Ovary (tissue), 9 donors: ENCODE measurements around the gene IFT25. TPM values are rescaled to one million over a fixed set of nuclear protein-coding genes. Genes with fewer than 3 reads are reported as not detected.

Source experiments
- DNase-seq, 5 donors: peaks; one replicate each; pipeline ENCODE4 v3.0.0-alpha.2; 2019 to 2020
- H3K27ac ChIP-seq, 2 donors: fragments of 200-600 bp; one replicate each; pipeline versions ENCODE4 v1.5.1 to v1.8.0; 2019 to 2022
- H3K27me3 ChIP-seq: fragments of 200-600 bp; one replicate; pipeline ENCODE4 v1.8.0; 2022
- H3K36me3 ChIP-seq: fragments of 200-600 bp; sonication (generic); one replicate; pipeline ENCODE4 v1.5.1; 2019
- H3K4me1 ChIP-seq: one replicate; pipeline ENCODE4 v1.8.1; 2013; ENCODE audit warnings: mild to moderate bottlenecking, moderate library complexity; ENCODE audit not compliant: insufficient read depth
- H3K4me3 ChIP-seq: fragments of 200-600 bp; sonication (generic); one replicate; pipeline ENCODE4 v1.5.1; 2017
- H3K9me3 ChIP-seq, 2 donors: fragments of 200-600 bp in 1 of 2; sonication (generic) in 1 of 2; one replicate each; pipeline versions ENCODE4 v1.5.1 to v1.8.1; 2013 to 2019; ENCODE audit warnings: mild to moderate bottlenecking in 1 of 2, moderate library complexity in 1 of 2
- EP300 ChIP-seq: sonication (generic); formaldehyde crosslinking; IDR thresholded peaks from one replicate; pipeline ENCODE4 v1.6.1; 2017; ENCODE audit warnings: antibody characterized with exemption
- POLR2A ChIP-seq: fragments of 450-650 bp; IDR thresholded peaks from one replicate; pipeline ENCODE4 v1.6.1; 2017; ENCODE audit warnings: antibody characterized with exemption, mild to moderate bottlenecking, moderate library complexity
- WGBS, 3 donors: extraction: QIAGEN DNeasy Blood & Tissue Kit in 1 of 3; methylation state at CpG; one replicate each; pipeline versions ENCODE4 v1.1.5 to v1.1.7; 2013 to 2017; 5-methylcytosine and 5-hydroxymethylcytosine counted together
- intact Hi-C, 4 donors: fragments of 100-400 bp; cut with DNase I; formaldehyde crosslinking; loops; one replicate each; pipeline versions ENCODE4 v1.11.0 to v1.15.1; 2022 to 2023
- polyA plus RNA-seq, 2 donors: library from polyadenylated mRNA; stranded (reverse); fragments of 200-250 nt in 1 of 2; fragments of 350-450 nt in 1 of 2; fragmentation: Illumina TruSeq in 1 of 2; extraction: RNeasy Lipid Tissue Mini Kit (QIAGEN cat#74804) in 1 of 2; gene quantifications; one replicate each; pipeline ENCODE4 v1.2.3, GENCODE V29; 2013 to 2014
- total RNA-seq, 7 donors: library from RNA; depleted of rRNA in 2 of 7; stranded (reverse); fragments of >200 nt in 2 of 7; fragmentation: NEBNext Ultra II Directional in 3 of 7; extraction: Animal tissue kit (Norgen Biotek cat#: 25700) in 3 of 7; gene quantifications; one replicate each; pipeline versions ENCODE4 v1.1.0 to v1.2.4, GENCODE V29; 2016 to 2023
- TF ChIP-seq, protein P1 (sequence below), 3 donors: fragments of 450-650 bp in 2 of 3; fragments of 200-600 bp in 1 of 3; IDR thresholded peaks; one replicate each; pipeline versions ENCODE4 v1.5.1 to v1.8.0; 2016 to 2022; ENCODE audit warnings: antibody characterized with exemption in 3 of 3, mild to moderate bottlenecking in 1 of 3
- donor health status: DM: no; HTN: no; CAD: no; lungs with moderate emphysema.
- donor health status: DM: no; HTN: no; CAD: no.
- donor health status: Bipolar disorder and iron deficiency.
- donor health status: DM: yes; HTN: yes; CAD: no.
- donor health status: DM: no; HTN: no; CAD: no.
- donor health status: DM: yes; HTN: yes; CAD: no.

Gene IFT25
- total and polyA plus RNA-seq, 9 donors = 24.2 to 39.4 (median 28.5) TPM

DNA sequence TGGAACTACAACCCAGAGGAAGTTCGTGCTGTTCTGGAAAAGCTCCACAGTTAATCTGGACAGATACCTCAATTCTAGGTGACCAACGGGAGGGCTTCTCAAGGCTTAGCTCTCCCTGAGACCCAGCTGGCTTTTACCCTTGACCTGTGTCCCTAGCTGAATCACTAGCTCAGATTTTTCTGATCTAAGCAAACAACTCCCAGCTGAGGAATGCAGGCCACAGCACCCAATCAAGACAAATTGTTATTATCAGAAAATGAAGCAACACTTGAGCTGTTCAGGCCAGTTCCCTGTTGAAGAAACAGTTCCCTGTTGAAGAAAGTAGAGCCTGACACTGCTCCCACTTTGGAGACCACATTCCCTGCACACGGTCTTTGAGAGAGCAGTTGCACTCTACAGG is 35.6 kb downstream of the IFT25 start:
- Histone ChIP-seq H3K4me1 (no peaks in the 10 kb centered on the region), H3K4me3 (no peak overlapping the region), H3K9me3 (no peaks in the 10 kb centered on the region), H3K36me3 (no peaks in the 10 kb centered on the region), H3K27ac (no peak overlapping the region), H3K27me3 (no peaks in the 10 kb centered on the region)
- 20 to 27% (median 20%) methylated on average over 3 of the region's 3 CpGs for WGBS, 3 donors
- intact Hi-C loops = no loop called here
- peak in 2 of 5 donors; percentile 28 to 32 for DNase-seq
- TF ChIP-seq, protein P1, sequence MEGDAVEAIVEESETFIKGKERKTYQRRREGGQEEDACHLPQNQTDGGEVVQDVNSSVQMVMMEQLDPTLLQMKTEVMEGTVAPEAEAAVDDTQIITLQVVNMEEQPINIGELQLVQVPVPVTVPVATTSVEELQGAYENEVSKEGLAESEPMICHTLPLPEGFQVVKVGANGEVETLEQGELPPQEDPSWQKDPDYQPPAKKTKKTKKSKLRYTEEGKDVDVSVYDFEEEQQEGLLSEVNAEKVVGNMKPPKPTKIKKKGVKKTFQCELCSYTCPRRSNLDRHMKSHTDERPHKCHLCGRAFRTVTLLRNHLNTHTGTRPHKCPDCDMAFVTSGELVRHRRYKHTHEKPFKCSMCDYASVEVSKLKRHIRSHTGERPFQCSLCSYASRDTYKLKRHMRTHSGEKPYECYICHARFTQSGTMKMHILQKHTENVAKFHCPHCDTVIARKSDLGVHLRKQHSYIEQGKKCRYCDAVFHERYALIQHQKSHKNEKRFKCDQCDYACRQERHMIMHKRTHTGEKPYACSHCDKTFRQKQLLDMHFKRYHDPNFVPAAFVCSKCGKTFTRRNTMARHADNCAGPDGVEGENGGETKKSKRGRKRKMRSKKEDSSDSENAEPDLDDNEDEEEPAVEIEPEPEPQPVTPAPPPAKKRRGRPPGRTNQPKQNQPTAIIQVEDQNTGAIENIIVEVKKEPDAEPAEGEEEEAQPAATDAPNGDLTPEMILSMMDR (IDR thresholded peaks at IDR 0.05) = no peak
- TF ChIP-seq EP300 = no peak
- no peak for TF ChIP-seq POLR2A

GRCh38 chr1:53906121-53906520 is 39.4 kb downstream of the IFT25 start:
- Histone ChIP-seq H3K27ac (no peak overlapping the region), H3K9me3 (no peaks in the 10 kb centered on the region), H3K36me3 (no peaks in the 10 kb centered on the region), H3K4me3 (no peak overlapping the region), H3K4me1 (no peaks in the 10 kb centered on the region), H3K27me3 (no peaks in the 10 kb centered on the region)
- TF ChIP-seq POLR2A (no peak), EP300 (no peak)
- TF ChIP-seq, protein P1 (IDR thresholded peaks at IDR 0.05) = no peak
- intact Hi-C loops = no loop called here
- WGBS, 3 donors = 93 to 96% (median 95%) methylated on average over 4 of the region's 4 CpGs
- no peak for DNase-seq

- 92 to 95% (median 93%) methylated on average over 8 of the region's 8 CpGs for WGBS, 3 donors
- no peak overlapping the region for H3K27ac ChIP-seq
- no peaks in the 10 kb centered on the region for H3K36me3 ChIP-seq
- TF ChIP-seq, protein P1 (IDR thresholded peaks at IDR 0.05) = no peak
- no peak for TF ChIP-seq POLR2A
- TF ChIP-seq EP300 = no peak
- H3K4me1 ChIP-seq = no peaks in the 10 kb centered on the region
- no peak for DNase-seq
- no peaks in the 10 kb centered on the region for H3K27me3 ChIP-seq
- intact Hi-C loops = no loop called here
- H3K9me3 ChIP-seq = no peaks in the 10 kb centered on the region
- H3K4me3 ChIP-seq = no peak overlapping the region
Observed at GRCh38 chr1:53905509-53905908, 40.0 kb downstream of the IFT25 start.

- Histone ChIP-seq H3K4me1 (peaks cover 2% of the 10 kb centered on the region), H3K27ac (no peak overlapping the region)
- WGBS, 3 donors = 54 to 57% (median 57%) methylated on average over 7 of the region's 7 CpGs
Observed at GRCh38 chr1:53902235-53903138, 43.0 kb downstream of the IFT25 start.

More at GRCh38 chr1:53902235-53903138, 43.0 kb downstream of the IFT25 start:
- H3K27me3 ChIP-seq = no peaks in the 10 kb centered on the region
- H3K36me3 ChIP-seq = no peaks in the 10 kb centered on the region
- TF ChIP-seq, protein P1 (IDR thresholded peaks at IDR 0.05) = no peak
- TF ChIP-seq POLR2A = no peak
- DNase-seq = no peak
- no peak overlapping the region for H3K4me3 ChIP-seq
- intact Hi-C loops = no loop called here
- no peaks in the 10 kb centered on the region for H3K9me3 ChIP-seq
